ENCODE results near the gene LIMK2. TPM values are rescaled to one million over a fixed set of nuclear protein-coding genes. Genes with fewer than 3 reads are reported as not detected.
A peak's percentile ranks its signal among the peaks of the same experiment; 100 is the strongest.

LIMK2 gene
- total and polyA plus RNA-seq, 10 of the 15 experiments (the other 5 are each of a cell fraction or from before 2014, with no cell fraction given), result 2.9 to 40.4 (median 26.7) TPM

DNA sequence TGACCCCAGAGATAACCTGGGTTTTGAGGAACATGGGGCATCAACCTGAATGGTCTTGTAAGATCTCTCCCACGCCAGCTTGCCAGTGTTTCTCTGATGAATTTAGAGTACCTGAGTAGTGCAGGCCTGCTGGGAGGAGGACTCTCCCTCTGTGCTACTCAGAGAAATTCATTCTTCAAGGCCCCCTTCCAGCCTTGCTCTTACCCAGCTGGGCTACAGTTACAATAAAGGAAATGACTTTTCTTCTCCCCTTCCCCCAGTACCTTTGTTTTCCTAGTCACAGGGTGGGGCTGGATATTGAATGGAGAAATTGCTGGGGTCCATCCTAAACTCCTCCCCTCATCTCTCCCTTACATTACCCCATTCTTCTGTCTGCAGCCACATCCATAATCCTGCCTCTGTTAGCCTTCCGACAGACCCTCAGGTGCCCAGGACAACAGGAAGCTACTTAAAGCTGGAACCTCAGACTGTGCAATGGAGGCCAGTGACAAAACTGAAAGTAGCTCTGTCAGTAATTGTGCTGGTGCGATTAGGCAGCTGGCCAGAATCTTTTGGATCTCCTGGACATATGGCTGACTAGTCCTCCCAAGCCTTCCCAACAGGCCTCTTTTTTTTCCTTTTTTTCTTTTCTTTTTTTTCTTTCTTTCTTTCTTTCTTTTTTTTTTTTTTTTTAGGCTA, 17.4 kb downstream of the LIMK2 start:
- intact Hi-C loops (cut with micrococcal nuclease; ENCODE audit: unreplicated experiment), result loop anchor here (2.0 to 10.0 kb wide), 4 partner anchors 17 to 285 kb away; partner anchors contain the start of genes LIMK2 and RNF185
- H3K4me1 ChIP-seq (ENCODE audit: control insufficient read depth, insufficient read depth, low read length), result peaks cover 23% of the 10 kb centered on the region
- DNase-seq (ENCODE audit: low read depth, low spot score) (no peak), ATAC-seq (peak; percentile 68), FAIRE-seq (no peak)
- peaks cover 0 to 2% of the 10 kb centered on the region in 2 experiments; a peak in 2 of 4 replicates for H3K36me3 ChIP-seq (ENCODE audit: control insufficient read depth in 2 of 2, insufficient read depth in 2 of 2, low read length in 1 of 2)
- ChIA-PET RAD21 (ENCODE audit: unreplicated experiment) (interaction anchor here (0.7 to 6.7 kb wide), 7 partner anchors 11 to 307 kb away, joined by 3 to 100 read pairs (median 3); partner anchors contain the start of gene LIMK2), POLR2A (interaction anchor here (0.7 to 3.9 kb wide), 5 partner anchors 8 to 82 kb away, joined by 3 to 21 read pairs (median 4); partner anchors contain the start of gene LIMK2), CTCF (interaction anchor here (0.6 to 13.8 kb wide), 16 partner anchors 12 to 596 kb away, joined by 3 to 244 read pairs (median 4); partner anchors contain the start of genes LIMK2, RNF185 and SELENOM), SMC1A (ENCODE audit: uncharacterized antibody, unreplicated experiment) (interaction anchor here (0.7 to 14.1 kb wide), 13 partner anchors 14 to 236 kb away, joined by 3 to 260 read pairs (median 4); partner anchors contain the start of genes LIMK2 and PIK3IP1)
- in situ Hi-C loops (cut with MboI), result no loop called here
- no peak overlapping the region for H3K4me3 ChIP-seq
- peak overlapping the region; percentile 37 for H2AFZ ChIP-seq (ENCODE audit: control insufficient read depth, low read depth, low read length)
- H3K27me3 ChIP-seq (replicated peaks in 1 of 2; ENCODE audit: control insufficient read depth in 2 of 2, insufficient read depth in 2 of 2, low read length in 1 of 2), result no peaks in the 10 kb centered on the region
- H3K9me3 ChIP-seq (replicated peaks; ENCODE audit: control insufficient read depth, insufficient read depth, low read length), result no peaks in the 10 kb centered on the region
- H3K9ac ChIP-seq (ENCODE audit: control insufficient read depth, insufficient read depth, low read length), result no peak overlapping the region
- no TSS peak for BruUV-seq (replicated peaks)
- peak; percentile 55 for TF ChIP-seq YY1 (IDR thresholded peaks at IDR 0.05; ENCODE audit: low read depth, low read length)
- TF ChIP-seq, protein P1, sequence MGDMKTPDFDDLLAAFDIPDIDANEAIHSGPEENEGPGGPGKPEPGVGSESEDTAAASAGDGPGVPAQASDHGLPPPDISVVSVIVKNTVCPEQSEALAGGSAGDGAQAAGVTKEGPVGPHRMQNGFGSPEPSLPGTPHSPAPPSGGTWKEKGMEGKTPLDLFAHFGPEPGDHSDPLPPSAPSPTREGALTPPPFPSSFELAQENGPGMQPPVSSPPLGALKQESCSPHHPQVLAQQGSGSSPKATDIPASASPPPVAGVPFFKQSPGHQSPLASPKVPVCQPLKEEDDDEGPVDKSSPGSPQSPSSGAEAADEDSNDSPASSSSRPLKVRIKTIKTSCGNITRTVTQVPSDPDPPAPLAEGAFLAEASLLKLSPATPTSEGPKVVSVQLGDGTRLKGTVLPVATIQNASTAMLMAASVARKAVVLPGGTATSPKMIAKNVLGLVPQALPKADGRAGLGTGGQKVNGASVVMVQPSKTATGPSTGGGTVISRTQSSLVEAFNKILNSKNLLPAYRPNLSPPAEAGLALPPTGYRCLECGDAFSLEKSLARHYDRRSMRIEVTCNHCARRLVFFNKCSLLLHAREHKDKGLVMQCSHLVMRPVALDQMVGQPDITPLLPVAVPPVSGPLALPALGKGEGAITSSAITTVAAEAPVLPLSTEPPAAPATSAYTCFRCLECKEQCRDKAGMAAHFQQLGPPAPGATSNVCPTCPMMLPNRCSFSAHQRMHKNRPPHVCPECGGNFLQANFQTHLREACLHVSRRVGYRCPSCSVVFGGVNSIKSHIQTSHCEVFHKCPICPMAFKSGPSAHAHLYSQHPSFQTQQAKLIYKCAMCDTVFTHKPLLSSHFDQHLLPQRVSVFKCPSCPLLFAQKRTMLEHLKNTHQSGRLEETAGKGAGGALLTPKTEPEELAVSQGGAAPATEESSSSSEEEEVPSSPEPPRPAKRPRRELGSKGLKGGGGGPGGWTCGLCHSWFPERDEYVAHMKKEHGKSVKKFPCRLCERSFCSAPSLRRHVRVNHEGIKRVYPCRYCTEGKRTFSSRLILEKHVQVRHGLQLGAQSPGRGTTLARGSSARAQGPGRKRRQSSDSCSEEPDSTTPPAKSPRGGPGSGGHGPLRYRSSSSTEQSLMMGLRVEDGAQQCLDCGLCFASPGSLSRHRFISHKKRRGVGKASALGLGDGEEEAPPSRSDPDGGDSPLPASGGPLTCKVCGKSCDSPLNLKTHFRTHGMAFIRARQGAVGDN (IDR thresholded peaks at IDR 0.05), result no peak
- no peaks in the 10 kb centered on the region for H4K20me1 ChIP-seq (ENCODE audit: control insufficient read depth, insufficient read depth)
- H3K27ac ChIP-seq (ENCODE audit: control insufficient read depth, insufficient read depth), result peak overlapping the region; percentile 49
- peak overlapping the region; percentile 63 for H3K4me2 ChIP-seq (ENCODE audit: control insufficient read depth, insufficient read depth)
- peaks cover 10% of the 10 kb centered on the region for H3K79me2 ChIP-seq (ENCODE audit: control insufficient read depth, insufficient read depth, low read length)
- 56% methylated on average over 3 of the region's 3 CpGs for WGBS (ENCODE audit: insufficient coverage, insufficient replicate concordance, low lambda C conversion rate, missing lambda C conversion rate)

All from GM12878 (cell line).